Pancreas (tissue), 10 donors: Measurements from ENCODE around the gene PIGB. TPM values are rescaled to one million over a fixed set of nuclear protein-coding genes. Genes with fewer than 3 reads are reported as not detected.

Source experiments
- ATAC-seq, 4 donors: fragments of 200-7000 bp; cut with Tn5 transposase; one replicate each; pipeline versions ENCODE4 v1.8.0 to v1.9.1; 2020; ENCODE audit warnings: mild to moderate bottlenecking in 4 of 4, moderate library complexity in 4 of 4
- DNase-seq, 6 donors: peaks; one replicate each; pipeline ENCODE4 v3.0.0-alpha.2; 2020
- FAIRE-seq: peaks from 2 replicates; lab custom pipeline; 2012; peaks lifted over from hg19 to GRCh38; lab: Jason Lieb, UNC
- H3K27ac ChIP-seq, 4 donors: fragments of 200-600 bp; sonication (generic); 1 replicate in 3 of 4; 2 replicates in 1 of 4; pipeline versions ENCODE4 v1.5.0 to v1.8.0; 2020
- H3K27me3 ChIP-seq, 4 donors: fragments of 200-600 bp; one replicate each; pipeline ENCODE4 v1.8.0; 2021
- H3K36me3 ChIP-seq, 3 donors: fragments of 200-600 bp; sonication (generic) in 1 of 3; one replicate each; pipeline versions ENCODE4 v1.5.0 to v1.8.0; 2020 to 2021
- H3K4me1 ChIP-seq, 3 donors: fragments of 200-600 bp; one replicate each; pipeline ENCODE4 v1.8.0; 2021
- H3K4me3 ChIP-seq, 4 donors: fragments of 200-600 bp; sonication (generic) in 2 of 4; one replicate each; pipeline versions ENCODE4 v1.5.0 to v1.8.0; 2020 to 2021
- H3K9me3 ChIP-seq, 4 donors: fragments of 200-600 bp; one replicate each; pipeline ENCODE4 v1.8.0; 2021
- CTCF ChIP-seq, 4 donors: fragments of 200-600 bp; sonication (generic) in 3 of 4; IDR thresholded peaks; one replicate each; pipeline versions ENCODE4 v1.5.0 to v1.8.0; 2021; ENCODE audit warnings: antibody characterized with exemption in 4 of 4
- WGBS, 2 donors: extraction: QIAGEN DNeasy Blood & Tissue Kit; methylation state at CpG; one replicate each; pipeline ENCODE4 v1.1.7; 2013; 5-methylcytosine and 5-hydroxymethylcytosine counted together
- intact Hi-C, 3 donors: fragments of 100-400 bp; cut with DNase I; formaldehyde crosslinking; loops; one replicate each; pipeline versions ENCODE4 v1.11.1 to v1.14.2; 2022
- polyA plus RNA-seq, 2 donors: library from polyadenylated mRNA; stranded (reverse); fragments of 200-250 nt; gene quantifications; one replicate each; pipeline ENCODE4 v1.2.3, GENCODE V29; 2013
- total RNA-seq, 6 donors: library from RNA; stranded (reverse); fragmentation: NEBNext Ultra II Directional in 4 of 6; extraction: Animal tissue kit (Norgen Biotek cat#: 25700) in 4 of 6; gene quantifications; one replicate each; pipeline versions ENCODE4 v1.2.1 to v1.2.4, GENCODE V29; 2021 to 2023
- donor health status: healthy with polysubstance abuse.
- donor health status: DM: no; HTN: no; CAD: no; lungs with moderate emphysema.
- donor health status: DM: no; HTN: no; CAD: no.
- donor health status: control.
- donor health status: control.
- donor health status: Bipolar disorder and iron deficiency.
- donor health status: DM: yes; HTN: yes; CAD: no.
- donor health status: DM: no; HTN: no; CAD: no.
- donor health status: DM: no; HTN: no; CAD: no.
- donor health status: DM: yes; HTN: yes; CAD: no.

PIGB gene
- 1 to 10 TPM; 3.4 to 6.1 (median 5.0) TPM for total RNA-seq
- 10 to 100 TPM in 1 of 2 donors, 1 to 10 TPM in 1; 8.5 to 13.1 TPM for polyA plus RNA-seq

GRCh38 chr15:55318588-55319494, at the start of gene PIGB, which contains the start of gene PIGBOS1:
Gene PIGB, plus strand, starts transcription at chr15:55319222. Its CDS starts 29 bp downstream, at chr15:55319251.
Gene PIGBOS1, minus strand, starts transcription at chr15:55319123. Its CDS starts 1,331 bp downstream, at chr15:55317792.
- 0 to 1% methylated on average over 49 of the region's 49 CpGs for WGBS, 2 donors
- intact Hi-C loops: no loop called here
- Histone ChIP-seq H3K4me3 (peak within 1 kb of the TSS; percentile 43 to 78 (median 61)), H3K27me3 (no peaks in the 10 kb centered on the region), H3K27ac (peak within 1 kb of the TSS; percentile 66 to 89 (median 78)), H3K4me1 (peaks cover 0 to 25% (median 15%) of the 10 kb centered on the region in 3 donors), H3K9me3 (no peaks in the 10 kb centered on the region), H3K36me3 (no peaks in the 10 kb centered on the region)
- ATAC-seq: peak; percentile 98 to 99 (median 99)
- no peak for FAIRE-seq
- DNase-seq: peak; percentile 76 to 93 (median 84)
- no peak for TF ChIP-seq CTCF (IDR thresholded peaks at IDR 0.05)

GRCh38 chr15:55270291-55270690, 48.7 kb upstream of the PIGB start:
- TF ChIP-seq CTCF (IDR thresholded peaks at IDR 0.05): no peak
- H3K9me3 ChIP-seq: no peaks in the 10 kb centered on the region
- ATAC-seq (no peak), DNase-seq (no peak), FAIRE-seq (no peak)
- no peaks in the 10 kb centered on the region for H3K27me3 ChIP-seq
- intact Hi-C loops: no loop called here
- no peak overlapping the region for H3K27ac ChIP-seq
- 86 to 90% methylated on average over 6 of the region's 6 CpGs for WGBS, 2 donors
- H3K4me1 ChIP-seq: peaks cover 0 to 9% (median 4%) of the 10 kb centered on the region in 3 donors
- H3K36me3 ChIP-seq: no peaks in the 10 kb centered on the region
- no peak overlapping the region for H3K4me3 ChIP-seq

GRCh38 chr15:55276324-55276723, 42.7 kb upstream of the PIGB start:
- Histone ChIP-seq H3K27me3 (no peaks in the 10 kb centered on the region), H3K4me3 (no peak overlapping the region), H3K9me3 (no peaks in the 10 kb centered on the region), H3K27ac (no peak overlapping the region), H3K36me3 (no peaks in the 10 kb centered on the region), H3K4me1 (peaks cover 0 to 5% (median 0%) of the 10 kb centered on the region in 3 donors)
- TF ChIP-seq CTCF (IDR thresholded peaks at IDR 0.05): no peak
- FAIRE-seq (no peak), DNase-seq (no peak), ATAC-seq (no peak)
- 95 to 97% methylated on average over 5 of the region's 5 CpGs for WGBS, 2 donors
- intact Hi-C loops: no loop called here

GRCh38 chr15:55277116-55277564, 41.9 kb upstream of the PIGB start:
- WGBS, 2 donors: 76 to 84% methylated on average over 7 of the region's 7 CpGs
- no peak for ATAC-seq

More at GRCh38 chr15:55277116-55277564, 41.9 kb upstream of the PIGB start:
- no peak for TF ChIP-seq CTCF (IDR thresholded peaks at IDR 0.05)
- H3K27ac ChIP-seq: no peak overlapping the region
- H3K4me3 ChIP-seq: no peak overlapping the region
- H3K9me3 ChIP-seq: no peaks in the 10 kb centered on the region
- no peaks in the 10 kb centered on the region for H3K36me3 ChIP-seq
- no peaks in the 10 kb centered on the region for H3K27me3 ChIP-seq
- intact Hi-C loops: no loop called here
- FAIRE-seq (no peak), DNase-seq (no peak)
- H3K4me1 ChIP-seq: peaks cover 0 to 13% (median 4%) of the 10 kb centered on the region in 3 donors
